K562 treated with DMSO at 1 percent for 4 hours (cell line): ENCODE data around the gene GNPDA2. TPM values are rescaled to one million over a fixed set of nuclear protein-coding genes. Genes with fewer than 3 reads are reported as not detected.

Experiments
- total RNA-seq: library from RNA; unstranded; fragments of 300-600 nt; gene quantifications from 2 replicates; pipeline ENCODE4 v1.2.3, GENCODE V29; 2022; ENCODE audit not compliant: insufficient read depth

GNPDA2 gene
- 7.3 and 8.6 TPM in 2 replicates for total RNA-seq

DNA sequence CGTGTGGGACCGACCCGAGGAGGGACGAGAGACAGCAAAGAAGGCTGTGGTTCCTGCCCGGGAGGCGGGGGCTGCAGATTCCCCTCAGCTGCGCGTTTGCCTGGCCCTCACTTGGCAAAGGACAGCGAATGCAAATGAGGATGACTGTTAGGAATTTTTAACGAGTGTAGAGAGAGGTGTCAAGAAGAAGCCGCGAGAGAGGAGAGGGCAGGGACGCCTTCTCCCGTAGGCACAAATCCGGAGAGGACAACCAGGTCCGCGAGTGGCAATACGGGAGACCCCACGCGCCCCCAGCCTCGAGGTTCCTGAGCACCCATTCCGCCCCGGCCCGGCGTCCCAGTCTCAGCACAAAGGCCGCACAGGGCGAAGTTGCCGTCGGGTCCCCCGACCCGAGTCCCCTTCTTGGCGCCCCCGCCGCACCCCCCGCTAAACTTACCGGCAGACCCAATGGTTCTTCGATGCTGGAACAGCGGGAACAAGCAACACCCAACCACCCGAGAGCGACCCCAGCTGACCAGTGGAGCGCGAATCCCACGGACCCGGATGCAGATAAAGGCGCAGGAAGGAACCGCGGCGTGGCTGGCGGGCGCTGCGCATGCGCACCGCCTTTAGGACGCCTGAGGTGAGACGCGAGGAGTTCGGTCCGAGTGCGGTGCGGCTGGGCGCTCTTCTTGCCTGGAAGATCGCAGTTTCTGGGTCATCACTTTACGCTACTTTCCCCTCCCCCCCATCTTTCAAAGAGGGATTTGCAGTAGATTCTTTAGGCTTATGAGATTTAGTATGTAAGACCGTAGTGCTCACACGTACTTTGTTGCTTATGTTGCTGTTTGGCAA, at the start of gene GNPDA2:
TSS of gene GNPDA2 (minus strand) at position 519 of the 834 bp plus-strand sequence. CDS start 4,349 bp downstream, outside the sequence.

DNA sequence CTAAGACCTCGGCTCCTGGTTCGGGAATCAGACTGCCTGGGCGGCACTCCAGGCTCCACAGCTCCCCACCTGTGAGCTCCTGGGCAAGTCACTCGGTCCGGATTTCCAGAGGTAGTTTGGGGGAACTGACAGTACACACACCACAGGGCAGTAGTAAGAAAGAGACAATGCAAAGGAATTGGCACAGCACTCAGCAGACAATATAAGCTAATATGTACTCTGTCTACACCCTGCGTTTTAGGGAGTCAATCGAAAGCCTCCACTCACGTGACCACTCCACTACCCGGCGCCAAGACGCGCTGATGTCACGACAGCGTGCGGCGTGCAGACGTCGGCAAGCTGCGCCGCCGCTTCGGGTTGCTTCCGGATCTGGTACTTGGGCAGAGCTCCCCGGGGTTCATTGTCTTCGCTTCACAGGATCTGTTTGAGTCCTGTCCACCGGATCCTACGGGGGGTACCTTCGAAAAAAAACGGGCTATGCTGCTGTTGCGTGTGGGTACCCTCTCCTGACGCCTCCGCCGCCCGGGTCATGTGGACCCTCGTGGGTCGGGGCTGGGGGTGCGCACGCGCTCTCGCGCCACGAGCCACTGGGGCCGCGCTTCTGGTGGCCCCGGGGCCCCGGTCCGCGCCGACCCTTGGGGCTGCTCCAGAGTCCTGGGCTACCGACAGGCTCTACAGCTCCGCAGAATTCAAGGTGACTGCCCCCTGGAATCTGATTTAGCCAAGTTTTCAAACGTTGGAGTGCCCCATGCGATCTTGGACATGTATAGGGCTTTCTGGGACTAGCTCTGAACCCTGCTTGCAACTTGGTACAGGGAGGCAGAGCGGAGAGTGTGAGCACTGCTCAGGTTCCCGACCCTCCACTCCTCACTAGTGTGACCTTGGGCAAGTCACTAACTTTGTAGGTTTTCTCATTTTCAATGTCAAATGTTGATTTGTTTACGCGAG, 48.0 kb downstream of the GNPDA2 start, which contains the start of gene GUF1:
TSS of gene GUF1 (plus strand) at position 327 of the 948 bp plus-strand sequence. CDS start at position 530, 203 bp downstream.

Other genes with a start within 250 kb of the GNPDA2 start
- not detected in 2 replicates for gene YIPF7, start 74.9 kb downstream of the GNPDA2 start, total RNA-seq
- gene GUF1, start 48.1 kb downstream of the GNPDA2 start, total RNA-seq, result 5.5 and 11.0 TPM in 2 replicates